Ovary (tissue), 3 donors: Measurements from ENCODE around the gene PNPLA1.

Source experiments
- CTCF ChIP-seq, 3 donors: fragments of 450-650 bp in 2 of 3; fragments of 200-600 bp in 1 of 3; IDR thresholded peaks; one replicate each; pipeline versions ENCODE4 v1.5.1 to v1.8.0; 2016 to 2022; ENCODE audit warnings: antibody characterized with exemption in 3 of 3, mild to moderate bottlenecking in 1 of 3
- EP300 ChIP-seq: sonication (generic); formaldehyde crosslinking; IDR thresholded peaks from one replicate; pipeline ENCODE4 v1.6.1; 2017; ENCODE audit warnings: antibody characterized with exemption
- POLR2A ChIP-seq: fragments of 450-650 bp; IDR thresholded peaks from one replicate; pipeline ENCODE4 v1.6.1; 2017; ENCODE audit warnings: antibody characterized with exemption, mild to moderate bottlenecking, moderate library complexity
- donor health status: DM: no; HTN: no; CAD: no.

- no peak for TF ChIP-seq CTCF (IDR thresholded peaks at IDR 0.05)
- TF ChIP-seq POLR2A, result no peak
- TF ChIP-seq EP300, result no peak
These were observed 34.0 kb upstream of the PNPLA1 start for GRCh38 chr6:36235862-36236261.
